ENCODE measurements around the gene FXN.

DNA sequence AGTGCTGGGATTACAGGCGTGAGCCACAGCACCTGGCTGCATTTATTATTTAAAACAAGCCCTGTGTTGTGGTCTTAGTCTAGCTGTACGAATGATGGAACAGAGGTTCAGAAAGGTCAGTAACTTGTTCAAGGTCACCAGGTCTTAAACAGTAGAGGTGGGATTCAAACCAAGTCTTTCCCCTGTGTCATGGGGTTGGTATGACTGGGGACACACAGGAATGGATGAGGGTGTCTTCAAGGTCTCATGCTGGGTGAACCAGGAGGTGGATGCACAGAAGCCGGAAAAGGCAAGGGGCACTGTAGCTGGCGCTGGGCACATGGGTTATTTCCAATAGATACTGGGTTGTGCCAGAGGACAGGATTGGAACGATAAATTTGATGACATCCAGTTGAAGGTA is 106.3 kb downstream of the FXN start:
- TF ChIP-seq, protein P1, sequence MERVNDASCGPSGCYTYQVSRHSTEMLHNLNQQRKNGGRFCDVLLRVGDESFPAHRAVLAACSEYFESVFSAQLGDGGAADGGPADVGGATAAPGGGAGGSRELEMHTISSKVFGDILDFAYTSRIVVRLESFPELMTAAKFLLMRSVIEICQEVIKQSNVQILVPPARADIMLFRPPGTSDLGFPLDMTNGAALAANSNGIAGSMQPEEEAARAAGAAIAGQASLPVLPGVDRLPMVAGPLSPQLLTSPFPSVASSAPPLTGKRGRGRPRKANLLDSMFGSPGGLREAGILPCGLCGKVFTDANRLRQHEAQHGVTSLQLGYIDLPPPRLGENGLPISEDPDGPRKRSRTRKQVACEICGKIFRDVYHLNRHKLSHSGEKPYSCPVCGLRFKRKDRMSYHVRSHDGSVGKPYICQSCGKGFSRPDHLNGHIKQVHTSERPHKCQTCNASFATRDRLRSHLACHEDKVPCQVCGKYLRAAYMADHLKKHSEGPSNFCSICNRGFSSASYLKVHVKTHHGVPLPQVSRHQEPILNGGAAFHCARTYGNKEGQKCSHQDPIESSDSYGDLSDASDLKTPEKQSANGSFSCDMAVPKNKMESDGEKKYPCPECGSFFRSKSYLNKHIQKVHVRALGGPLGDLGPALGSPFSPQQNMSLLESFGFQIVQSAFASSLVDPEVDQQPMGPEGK (CRISPR knock-in tag; IDR thresholded peaks at IDR 0.05; ENCODE audit: borderline replicate concordance): no peak
- TF ChIP-seq RARB (CRISPR knock-in tag; IDR thresholded peaks at IDR 0.05) (no peak), ARNTL (CRISPR knock-in tag; IDR thresholded peaks at IDR 0.05; ENCODE audit: borderline replicate concordance, low read depth) (no peak), ISL1 (CRISPR knock-in tag; IDR thresholded peaks at IDR 0.05) (no peak), CSDC2 (CRISPR knock-in tag; IDR thresholded peaks at IDR 0.05) (no peak)

Measured in SK-N-SH treated with all-trans-retinoic acid at 6 μM for 48 hours (cell line).